NCI-H460 (cell line): Measurements from ENCODE around the gene AIFM1. TPM values are rescaled to one million over a fixed set of nuclear protein-coding genes. Genes with fewer than 3 reads are reported as not detected.

ENCODE experiments used
- DNase-seq: peaks from one replicate; pipeline ENCODE4 v3.0.0-alpha.2; 2016; ENCODE audit warnings: low read depth; ENCODE audit errors: extremely low read depth
- total RNA-seq: library from RNA; depleted of rRNA; stranded (reverse); fragments of >200 nt; shearing (Covaris generic); gene quantifications from 2 replicates; pipeline ENCODE4 v1.2.3, GENCODE V29; 2014

AIFM1 gene
- total RNA-seq, 1 experiment from 2014 or later = 45.7 TPM

DNA sequence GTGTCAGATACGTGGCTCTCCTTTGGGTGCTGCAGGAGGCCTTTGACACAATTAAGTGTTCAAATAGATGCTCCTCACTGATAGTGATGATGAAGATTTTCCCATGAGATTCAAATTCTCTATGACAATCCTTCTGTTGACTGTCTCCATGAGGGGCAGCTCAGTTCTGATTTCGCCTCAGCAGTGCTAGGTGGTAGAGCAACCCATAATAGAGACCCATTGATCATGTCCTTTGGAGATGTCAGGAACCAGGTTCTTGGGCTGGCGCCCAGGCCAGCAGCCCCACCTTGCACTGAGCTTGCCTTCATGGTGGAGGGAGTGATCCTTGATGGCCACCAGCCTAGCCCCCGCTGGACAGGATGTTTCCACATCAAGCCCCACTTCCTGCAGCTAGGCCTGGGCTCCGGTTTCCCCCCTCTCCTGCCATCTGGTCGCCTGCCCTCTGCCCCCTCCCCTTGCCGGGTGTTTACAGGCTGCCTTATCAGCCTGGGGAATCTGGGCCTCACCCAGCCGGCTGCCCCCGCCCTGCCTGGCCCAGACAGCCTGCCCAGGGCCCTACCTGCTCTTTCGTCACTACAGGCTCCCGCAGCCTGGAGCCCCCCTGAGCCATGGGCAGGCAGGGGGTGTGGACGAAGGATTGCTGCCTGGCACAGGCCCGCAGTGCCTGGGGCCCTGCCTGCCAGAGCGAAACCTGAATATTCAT, 68.0 kb downstream of the AIFM1 start:
- DNase-seq = no peak

DNA sequence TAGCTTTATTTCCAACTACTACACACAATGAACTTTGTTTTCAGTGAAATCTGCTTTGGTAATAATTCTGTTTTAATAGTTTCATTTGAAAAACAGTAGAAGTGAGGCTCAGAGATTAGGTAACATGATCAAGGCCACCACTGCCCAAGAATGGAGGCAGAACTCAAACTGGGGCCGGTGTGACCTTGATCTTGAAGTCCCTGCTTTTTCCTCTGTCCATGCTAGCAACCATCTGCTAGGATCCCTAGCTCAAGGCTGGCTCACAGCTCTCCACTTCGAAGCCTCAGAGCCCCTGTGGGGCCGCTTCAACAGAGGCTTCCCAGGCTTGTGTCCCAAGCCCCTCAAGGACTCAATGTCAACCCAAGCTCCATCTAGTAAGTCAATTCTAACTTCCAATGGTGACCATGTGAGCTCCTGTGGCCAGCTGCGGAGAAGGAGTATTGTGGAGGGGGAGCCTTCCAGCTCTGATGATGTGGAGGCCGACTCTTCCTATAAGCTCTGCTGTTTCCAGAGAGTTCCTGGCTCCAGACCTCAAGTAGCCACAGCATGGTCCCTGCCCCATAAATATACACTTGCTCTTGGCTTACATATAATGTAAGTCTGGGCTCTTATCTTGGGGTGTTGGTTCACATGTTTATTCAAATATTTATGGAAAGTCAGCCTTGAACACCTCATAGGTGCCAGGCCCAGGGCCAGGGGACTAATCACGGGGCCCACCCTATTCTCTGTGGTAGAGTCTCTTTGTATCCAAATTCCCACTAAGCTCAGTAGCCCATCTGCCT, 70.2 kb downstream of the AIFM1 start:
- no peak for DNase-seq

DNA sequence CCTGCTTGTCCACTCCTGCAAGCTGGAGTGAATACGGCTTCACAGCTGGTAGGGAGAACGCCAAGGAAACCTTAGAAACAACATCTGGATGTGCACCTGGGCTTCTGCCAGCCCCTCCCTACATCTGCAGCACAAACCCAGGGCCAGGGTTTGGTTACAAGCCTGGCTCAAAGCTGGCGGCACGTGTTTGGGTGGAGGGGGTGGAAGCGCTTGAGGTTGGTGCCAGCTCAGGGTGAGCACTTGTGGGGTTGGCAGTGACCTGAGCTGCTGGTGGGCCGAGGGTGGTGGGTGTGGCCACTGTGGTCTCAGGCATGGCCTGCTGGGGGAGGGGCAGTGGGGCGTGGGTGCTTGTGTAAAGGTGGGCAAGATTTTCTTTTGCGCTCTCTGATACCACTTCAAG, 70.9 kb downstream of the AIFM1 start:
- DNase-seq = no peak

DNA sequence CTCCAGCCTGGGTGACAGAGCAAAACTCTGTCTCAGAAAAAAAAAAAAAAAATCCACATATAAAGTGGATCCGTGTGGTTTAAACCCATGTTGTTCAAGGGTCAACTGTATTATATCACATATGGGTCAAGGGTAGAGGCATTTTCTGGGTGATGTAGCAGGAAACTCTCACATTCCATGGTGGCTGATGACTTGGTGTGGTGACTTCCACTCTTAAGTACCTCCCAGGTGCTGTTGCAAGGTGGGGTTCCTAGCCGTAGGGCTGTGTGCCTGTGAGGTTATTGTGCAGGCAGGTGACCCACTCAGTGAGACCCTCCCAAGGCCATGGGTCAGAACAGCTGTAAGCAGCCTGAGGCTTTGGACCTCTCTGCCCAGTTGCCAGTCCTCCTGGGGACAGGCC, 72.4 kb downstream of the AIFM1 start:
- DNase-seq = no peak

DNA sequence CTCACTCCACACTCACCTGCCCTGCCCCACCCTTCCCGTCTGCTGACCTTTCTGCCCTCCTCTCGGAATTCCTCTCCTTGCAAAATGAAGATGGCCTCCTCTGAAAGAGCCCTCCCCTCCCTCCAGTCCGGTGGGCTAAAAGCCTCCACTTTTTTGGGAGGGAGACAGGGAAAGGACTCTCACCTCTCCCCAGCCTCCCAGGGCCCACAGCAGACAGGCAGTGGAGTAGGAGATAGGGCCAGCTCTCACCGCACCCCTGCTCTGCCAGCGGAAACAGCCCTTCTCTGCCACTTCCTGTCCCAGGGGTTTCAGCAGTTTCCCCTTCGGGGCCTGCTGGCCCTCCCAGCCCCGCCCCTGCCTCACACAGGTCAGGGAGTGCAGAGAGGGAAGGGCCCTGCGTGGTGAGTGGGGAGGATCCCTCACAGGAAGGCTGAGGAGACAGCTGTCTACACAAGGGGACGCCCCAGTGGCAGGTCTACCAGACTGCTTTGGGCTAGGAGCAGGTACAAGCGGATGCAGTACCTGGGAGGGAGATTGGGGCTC, 73.6 kb downstream of the AIFM1 start:
- DNase-seq = no peak

DNA sequence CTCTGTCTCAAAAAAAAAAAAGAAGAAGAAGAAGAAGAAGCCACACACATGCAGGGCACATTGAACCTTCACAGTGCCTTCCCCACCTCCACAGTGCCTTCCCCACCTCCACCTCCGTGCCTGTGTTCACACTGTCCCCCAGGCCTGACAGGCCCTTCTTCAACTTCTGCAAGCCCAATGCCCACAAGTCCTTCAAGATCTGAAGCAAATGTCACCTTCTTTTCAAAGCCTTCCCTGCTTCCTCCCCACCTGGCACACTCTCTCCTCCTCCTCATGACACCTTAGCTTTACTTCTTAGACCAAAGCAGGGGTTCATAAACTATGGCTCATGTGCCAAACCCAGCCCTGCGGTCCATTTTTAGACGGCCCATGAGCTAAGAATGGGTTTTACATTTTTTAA, 75.3 kb downstream of the AIFM1 start:
- no peak for DNase-seq

DNA sequence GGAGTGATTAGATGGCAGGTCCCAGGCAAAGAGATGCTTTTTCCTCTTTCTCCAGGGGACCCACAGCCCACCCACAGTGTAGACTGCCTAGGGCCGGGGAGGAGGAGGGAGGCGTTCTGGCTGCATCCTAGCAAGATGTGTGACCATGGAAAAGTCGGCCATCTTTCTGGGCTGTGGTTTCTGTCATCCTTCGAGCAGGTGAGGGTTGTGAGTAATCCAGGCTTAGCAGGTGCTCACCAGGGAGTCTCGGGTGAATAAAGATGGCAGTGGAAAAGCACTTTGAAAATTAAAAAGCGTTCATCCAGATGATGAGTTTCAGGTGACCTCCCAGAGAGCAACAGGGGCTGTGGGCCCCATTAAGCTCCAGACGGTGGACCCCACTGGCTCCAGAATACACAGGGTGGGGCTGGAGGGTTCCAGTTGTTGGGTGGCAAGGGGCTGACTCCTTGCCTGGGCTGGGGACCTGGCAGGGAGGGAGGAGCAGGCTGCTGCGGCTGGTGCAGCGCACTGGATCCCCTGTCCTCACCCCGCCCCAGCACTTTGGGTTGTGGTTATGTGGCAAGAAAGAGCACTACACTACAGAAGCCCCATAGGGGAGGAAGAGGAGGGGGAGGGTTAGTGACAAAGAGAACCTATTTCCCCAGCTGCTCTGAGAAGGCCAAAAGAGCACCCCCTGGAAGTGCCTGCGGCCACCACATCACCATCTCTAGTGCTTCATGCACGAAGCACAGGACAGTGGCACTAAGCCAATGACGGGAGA, 79.0 kb downstream of the AIFM1 start:
- no peak for DNase-seq

DNA sequence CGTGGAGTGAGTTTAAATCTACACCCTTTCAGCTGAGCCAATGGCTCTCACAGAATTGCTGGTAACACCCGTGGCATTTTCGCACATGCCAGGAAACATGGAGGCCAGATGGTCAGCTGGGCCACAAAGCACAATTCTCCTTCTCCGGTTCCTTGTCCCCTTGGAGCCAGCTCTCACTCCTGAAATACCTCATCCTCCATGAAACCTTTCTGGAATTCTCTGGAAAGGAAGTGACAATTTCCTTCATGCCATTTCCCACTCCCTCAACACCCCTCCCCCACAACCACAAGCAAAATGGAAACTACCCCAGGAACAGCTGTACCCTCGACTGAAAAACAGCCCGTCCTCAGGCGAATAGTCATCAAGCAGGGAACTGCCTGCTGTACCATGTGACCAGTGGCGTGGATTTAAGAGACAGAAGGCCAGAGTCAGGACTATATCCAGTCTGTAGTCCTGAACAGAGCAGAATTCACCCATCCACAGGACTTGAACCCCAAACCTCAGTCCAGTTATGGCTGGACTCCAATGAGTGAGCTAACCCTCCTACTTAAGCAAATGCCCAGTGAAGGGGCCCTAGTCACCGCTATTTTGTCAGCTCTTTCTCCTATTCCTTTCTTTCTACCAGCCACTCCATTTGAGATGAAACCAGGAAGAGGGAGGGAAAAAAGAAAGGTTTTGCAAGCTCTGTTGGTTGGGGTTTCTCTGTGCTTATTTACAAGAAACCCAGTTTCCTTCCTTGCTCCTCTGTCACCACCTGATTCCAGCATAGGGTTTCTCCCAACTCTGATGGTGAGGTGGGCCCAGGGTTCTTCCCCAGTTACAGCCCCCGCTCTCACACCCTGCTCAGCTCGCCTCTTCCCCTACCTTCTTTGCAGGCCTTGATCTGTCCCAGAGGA, 79.8 kb downstream of the AIFM1 start:
- no peak for DNase-seq

DNA sequence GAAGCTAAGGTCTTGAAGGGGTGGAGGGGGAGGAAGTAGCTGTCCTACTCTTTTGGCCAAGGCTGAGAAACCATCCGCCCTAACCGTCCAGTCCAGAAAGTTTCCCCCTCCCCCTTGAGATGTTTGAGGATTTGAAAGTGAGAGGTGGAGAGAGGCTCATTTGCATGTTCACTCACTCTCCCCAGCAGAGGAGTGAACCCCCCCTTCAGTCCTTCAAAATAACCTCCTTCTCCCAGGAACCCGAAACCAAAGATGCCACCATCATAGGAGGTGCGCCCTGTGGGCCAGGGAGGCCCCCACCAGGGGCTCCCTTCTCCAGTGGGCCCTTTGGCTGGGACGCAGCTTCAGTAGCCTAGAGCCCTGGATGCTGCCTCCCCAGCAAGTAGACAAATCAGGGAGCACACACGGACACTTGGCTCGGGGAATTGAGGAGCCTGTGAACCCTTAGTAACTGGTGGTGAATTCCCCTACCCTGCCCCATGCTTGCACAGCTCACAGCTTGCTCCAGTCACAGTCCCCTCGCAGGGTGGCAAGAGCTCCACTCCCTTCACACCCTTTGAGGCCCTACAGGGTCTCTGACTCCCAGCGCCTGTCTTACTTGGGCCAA, 80.9 kb downstream of the AIFM1 start:
- DNase-seq = no peak

DNA sequence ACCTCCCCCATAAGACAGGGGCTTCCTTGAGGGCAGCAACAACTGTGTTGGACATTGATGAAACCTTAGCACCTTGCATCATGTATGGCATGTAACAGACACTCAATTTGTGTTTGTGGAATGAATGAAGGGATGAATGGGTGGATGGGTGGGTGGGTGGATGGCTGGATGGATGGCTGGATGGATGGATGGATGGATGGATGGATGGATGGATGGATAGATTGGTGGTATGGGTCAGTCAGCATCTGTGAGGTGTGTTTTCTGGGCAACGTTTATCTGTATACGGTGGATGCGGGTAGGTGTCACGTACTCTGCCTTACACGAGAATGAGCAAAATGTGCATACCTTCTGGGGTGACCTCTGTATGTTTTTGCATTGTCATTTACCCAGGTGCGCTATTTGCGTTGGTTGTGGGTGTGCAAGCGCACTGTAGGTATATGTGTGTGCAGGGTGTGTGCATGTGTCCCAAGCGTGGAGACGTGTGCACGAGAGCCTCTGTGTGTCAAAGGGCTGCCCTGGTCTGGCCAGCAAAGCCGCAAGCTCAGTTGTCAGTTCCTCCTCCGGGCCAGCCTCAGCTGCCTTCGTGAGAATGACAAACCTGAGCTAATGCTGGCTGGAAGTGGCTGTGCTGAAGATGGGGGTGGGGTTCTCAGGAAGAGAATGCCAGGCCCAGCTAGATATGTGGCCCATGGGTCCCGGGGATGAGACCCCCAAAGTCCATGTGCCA, 81.8 kb downstream of the AIFM1 start:
- DNase-seq = no peak

DNA sequence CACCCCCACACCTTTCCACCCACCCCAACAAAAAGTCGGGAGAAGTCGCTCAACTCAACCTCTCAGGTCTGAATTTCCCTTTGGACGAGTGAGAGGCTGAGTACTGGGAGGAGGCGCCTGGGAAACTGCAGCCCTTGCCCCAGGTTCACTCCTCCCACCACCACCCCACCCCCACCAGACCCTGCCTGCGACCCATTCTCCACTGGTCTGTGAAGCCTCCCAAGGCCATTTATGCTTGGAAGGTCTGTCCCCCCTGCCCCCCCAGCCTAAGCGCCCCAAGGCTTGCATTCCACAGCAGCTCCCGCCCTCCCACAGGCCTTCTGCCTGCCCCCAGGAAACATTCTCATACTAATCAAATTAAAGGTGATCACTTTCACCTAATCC, 82.5 kb downstream of the AIFM1 start:
- no peak for DNase-seq

DNA sequence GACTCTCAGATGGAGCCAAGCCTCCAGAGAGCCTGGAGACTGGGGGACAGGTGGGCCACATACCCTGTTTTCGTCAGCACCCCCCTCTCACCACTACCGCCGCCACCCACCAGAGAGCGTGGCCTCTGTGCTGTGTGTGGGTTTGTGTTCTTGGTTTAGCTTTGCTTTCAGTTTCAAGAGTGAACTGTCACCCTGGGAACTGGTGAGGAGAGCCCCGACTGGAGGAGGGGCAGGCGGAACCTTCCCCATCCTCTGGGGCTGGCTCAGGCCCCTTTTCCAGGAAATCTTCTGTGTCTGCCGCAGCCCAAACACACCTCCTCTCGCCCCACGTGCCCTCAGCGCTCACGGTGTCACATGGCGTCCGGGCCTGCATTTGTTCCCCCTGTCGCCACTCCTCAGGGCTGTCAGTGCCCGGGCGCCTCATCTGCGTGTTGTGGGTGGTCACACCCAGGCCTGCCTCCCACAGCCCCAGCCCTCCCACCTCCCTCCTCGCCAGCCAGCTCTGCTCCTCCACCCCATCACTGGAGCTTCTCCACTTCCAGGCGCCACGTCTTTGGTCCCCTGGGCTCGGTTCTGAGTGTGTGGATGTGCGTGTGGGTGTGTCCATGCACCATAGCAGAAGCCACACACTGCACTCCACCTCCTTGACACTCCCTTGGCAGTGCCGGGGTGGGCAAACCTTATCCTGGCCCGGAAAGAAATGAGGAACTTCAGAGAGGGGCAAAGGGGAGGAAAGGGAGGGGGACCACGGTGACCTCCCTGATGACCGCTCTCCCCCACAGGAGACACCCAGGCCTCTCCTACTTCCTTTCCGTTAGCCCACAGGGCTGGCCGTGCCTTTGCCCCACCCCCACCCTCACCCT, 83.2 kb downstream of the AIFM1 start:
- DNase-seq = no peak

DNA sequence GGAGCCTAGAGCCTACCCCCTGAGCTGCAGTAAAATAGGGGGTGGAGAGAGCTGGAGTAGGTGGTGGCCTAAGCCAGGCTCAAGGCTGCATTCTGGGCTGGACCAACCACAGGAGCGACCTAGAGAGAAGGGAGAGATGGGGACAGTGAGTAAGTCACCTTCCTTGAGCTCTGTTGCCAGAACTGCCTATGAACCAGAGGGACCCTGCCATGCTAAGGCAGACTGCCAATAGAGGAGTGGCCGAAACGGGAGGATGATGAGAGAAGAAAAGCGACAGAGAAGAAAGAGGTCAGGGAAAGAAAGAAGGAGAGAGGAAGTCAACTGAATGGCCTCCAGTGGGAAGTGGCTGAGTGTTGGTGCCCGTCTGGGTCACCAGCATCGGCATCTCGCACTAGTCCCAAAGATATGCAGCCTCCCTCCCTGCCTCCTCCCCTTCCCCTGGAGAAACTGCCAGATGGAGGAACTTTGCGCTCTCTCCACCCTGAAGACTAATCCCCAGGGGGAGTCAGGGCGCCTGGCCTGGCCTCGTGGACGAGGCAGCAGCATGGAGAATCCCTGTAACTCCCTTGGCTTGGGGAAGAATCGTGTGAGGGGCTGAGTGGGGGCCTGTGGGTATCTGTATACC, 84.1 kb downstream of the AIFM1 start:
- no peak for DNase-seq

DNA sequence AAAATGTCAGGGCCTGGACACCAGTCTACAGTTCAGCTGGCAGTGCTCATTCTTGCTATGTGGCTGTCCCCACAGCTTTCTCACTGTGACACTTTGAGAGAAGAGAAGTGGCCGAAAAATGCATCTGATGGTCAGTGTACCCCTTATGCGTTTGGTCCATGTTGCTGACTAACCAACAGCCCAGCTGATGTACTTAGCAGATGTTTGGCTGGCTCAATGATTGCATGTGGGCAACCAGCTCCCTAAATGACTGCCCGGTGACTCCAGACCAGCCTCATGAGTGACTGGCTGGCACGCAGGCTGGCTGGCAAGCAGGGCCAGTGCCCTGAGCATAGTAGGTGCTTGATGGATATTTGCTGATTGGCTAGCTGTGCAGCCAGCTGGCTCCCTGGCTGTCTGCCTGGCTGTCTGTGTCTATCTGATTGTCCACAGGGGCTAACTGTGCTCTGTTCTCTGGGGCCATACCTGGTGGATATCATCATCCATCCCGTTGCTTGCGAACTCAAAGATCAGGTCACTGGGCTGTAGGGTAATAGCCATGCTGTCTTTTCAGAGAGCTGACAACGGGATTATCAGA, 84.8 kb downstream of the AIFM1 start:
- DNase-seq = no peak

DNA sequence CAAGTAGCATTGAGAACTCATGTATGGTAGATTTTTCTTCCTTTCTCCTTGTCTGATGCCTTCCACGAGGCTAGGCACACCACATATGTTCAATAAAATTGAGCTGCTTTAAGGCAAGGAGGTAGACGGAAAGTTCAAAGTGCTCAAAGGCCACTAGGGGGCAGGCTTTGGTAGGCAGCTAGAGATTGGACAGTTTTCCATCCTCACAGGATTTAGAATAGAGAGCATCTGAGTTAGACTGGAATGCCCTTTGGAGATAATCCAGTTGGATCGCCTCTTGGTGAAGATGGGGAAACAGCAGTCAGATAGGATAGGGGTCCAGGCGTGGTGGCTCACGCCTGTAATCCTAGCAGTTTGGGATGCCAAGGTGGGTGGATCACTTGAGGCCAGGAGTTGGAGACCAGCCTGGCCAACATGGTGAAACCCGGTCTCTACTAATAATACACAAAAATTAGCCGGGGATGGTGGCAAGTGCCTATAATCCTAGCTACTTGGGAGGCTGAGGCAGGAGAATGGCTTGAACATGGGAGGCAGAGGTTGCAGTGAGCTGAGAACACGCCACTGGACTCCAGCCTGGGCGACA, 85.7 kb downstream of the AIFM1 start:
- DNase-seq = peak; percentile 73
